ENCODE results near the gene CBX2.

GRCh38 chr17:79795795-79796443 is 18.0 kb downstream of the CBX2 start:
- no peak for TF ChIP-seq CTCF (IDR thresholded peaks at IDR 0.05)
- TF ChIP-seq POLR2A (IDR thresholded peaks at IDR 0.05): no peak
